ENCODE data around the gene PRELID1.
A peak's percentile ranks its signal among the peaks of the same experiment; 100 is the strongest.
"Not testable (repeated sequence)": the region's sequence is repeated elsewhere in the genome, so short reads cannot be mapped to it uniquely, and the experiment has no call there.

PRELID1 gene

DNA sequence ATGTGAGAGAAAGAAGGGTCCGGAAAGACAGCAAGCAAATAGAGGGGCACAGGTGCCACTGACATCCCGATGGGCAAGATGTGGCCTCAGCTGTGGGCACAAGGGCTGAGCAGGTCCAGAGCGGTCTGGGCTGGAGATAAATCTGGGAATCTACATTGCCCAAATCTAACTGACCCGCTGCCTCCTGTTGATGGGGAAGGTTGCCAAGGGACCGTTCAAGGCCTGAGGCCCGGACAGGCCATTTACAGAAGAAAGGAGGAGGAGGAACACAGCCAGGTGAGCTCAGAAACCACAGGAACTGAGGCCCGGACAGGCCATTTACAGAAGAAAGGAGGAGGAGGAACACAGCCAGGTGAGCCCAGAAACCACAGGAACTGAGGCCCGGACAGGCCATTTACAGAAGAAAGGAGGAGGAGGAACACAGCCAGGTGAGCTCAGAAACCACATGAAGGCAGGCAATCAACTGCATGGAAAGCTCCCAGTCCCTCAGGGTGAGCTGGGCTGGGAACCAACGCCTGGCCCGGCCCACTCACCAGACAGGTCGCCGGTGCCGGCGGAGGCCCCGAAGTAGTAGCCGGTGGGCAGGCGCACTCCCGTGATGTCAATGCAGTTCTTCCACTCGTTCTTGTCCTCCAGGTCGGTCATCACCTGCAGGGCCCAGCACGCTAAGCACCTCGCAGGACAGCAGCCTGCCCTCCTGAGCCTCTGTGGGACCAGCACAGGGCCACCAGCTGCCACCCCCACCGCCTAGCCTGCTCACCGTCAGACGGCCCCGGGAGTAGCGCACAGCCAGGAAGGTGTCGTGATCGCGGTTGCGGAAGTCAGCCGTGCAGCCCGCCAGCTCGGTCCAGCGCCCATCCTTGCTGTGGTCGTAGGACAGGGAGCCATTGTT lies 33.2 kb downstream of the PRELID1 start:
- DNase-seq: no peak

DNA sequence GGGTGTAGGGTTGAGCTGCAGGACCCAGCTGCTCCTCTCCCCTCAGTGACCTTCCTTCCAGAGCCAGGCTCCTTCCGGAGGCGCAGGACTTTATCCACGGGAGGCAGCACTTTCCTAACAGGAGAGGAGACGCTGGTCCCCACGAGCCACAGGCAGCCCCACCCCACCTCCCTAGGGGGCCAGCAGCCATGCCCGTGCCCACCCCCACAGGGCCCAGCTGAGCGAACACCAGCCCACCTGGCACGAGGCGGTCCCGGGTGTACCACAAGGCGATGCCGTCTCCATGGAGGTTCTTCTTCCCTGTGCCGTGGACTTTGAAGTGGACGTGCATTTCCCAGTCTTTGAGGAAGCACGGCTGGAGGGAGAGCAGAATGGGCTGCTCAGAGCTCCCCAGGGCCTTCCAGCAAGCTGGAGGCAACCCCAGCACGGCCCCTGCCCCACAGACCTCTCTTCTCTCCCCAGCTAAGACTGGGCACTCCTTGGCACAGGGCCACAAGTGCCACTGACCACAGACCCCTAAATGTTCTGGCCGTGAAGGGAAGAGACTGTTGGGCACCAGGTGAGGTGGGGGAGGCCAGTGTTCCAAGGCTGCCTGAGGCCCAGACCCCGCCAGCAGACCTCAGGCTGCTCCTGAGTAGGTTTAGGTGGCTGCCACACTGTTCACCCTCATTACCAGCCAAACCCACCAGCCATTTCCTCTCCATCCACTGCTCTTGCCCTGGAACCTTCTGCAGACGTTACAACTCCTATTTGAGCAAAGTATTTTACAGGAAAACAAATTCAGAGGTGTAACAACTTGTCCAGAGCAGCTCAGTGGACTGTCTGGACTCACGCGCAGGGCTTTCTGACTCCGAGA lies 34.9 kb downstream of the PRELID1 start:
- no peak for DNase-seq

DNA sequence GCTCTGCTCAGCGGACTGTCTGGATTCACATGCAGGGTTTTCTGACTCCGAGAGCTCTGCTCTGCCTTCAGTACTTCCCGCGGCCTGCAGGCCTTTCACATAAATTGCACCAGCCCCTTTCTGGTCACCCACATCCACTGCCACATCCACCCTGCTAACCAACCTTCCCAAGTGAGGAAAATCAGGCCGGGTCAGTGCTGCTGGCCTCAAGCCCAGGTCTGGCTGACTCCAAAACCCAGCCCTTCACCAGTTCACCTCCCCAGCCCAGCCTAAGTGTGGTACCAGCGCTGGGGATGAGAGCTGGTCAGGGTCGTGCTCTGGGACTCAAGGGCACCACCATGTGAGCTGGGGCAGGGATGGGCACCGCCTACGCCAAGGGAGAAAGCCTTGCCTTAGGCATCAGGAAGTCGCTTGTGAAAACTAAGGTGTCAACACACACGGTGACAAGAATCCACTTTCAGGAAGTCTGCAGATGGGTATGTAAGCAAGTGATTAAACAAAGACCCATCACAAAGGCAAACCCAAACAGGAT lies 35.6 kb downstream of the PRELID1 start:
- no peak for DNase-seq

DNA sequence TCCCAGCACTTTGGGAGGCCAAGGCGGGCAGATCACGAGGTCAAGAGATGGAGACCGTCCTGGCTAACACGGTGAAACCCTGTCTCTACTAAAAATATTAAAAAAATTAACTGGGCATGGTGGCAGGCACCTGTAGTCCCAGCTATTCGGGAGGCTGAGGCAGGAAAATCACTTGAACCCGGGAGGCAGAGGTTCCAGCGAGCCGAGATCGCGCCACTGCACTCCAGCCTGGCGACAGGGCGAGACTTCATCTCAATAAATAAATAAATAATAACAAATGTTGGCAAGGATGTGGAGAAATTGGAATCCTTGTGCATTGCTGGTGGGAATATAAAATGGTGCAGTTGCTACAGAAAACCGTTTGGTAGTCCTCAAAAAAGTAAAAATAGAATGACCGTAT lies 39.4 kb downstream of the PRELID1 start:
- not testable (repeated sequence) for DNase-seq

DNA sequence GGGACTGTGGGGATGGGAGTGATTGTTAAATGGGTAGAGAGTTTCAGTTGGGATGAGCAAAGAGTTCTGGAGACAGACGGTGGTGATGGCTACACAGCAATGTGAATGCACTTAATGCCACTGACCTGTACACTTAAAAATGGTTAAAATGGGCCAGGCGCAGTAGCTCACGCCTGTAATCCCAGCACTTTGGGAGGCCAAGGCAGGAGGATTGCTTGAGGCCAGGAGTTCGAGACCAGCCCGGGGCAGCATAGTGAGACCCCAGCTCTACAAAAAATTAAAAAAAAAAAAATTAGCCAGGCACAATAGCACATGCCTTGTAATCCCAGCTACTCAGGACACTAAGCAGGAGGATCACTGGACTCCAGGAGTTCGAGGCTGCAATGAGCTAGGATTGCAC lies 40.2 kb downstream of the PRELID1 start:
- no peak for DNase-seq

DNA sequence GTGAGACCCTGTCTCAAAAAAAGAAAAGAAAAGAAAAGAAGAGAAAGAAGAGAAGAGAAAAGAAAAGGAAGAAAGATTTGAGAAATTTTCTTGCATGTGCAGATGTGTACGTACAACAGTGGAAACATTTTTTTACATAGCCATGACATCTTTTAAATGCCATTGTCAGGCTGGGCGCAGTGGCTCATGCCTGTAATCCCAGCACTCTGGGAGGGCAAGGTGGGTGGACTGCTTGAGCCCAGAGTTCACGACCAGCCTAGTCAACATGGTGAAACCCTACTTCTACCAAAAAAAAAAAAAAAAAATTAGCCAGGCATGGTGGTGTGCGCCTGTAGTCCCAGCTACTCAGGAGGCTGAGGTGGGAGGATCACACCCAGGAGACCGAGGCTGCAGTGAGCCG lies 41.3 kb downstream of the PRELID1 start:
- no peak for DNase-seq

DNA sequence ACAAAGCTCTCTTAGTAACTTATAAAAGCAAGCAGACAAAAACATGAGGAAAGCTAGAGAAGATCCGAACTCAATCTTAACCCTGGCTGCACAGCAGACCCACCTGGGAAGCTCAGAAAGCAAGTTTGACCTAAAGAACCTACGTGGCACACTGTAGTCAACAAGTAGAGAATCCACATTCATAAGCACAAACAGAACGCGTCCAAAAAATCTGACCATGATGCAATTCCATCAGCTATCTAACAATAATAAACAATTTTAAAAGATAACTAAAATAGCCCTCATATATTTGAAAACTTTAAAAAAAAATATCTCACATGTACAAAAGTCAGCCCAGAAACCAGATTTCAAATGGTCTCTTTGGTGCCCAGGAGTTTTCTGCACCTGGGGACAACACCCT lies 43.2 kb downstream of the PRELID1 start:
- DNase-seq: no peak

DNA sequence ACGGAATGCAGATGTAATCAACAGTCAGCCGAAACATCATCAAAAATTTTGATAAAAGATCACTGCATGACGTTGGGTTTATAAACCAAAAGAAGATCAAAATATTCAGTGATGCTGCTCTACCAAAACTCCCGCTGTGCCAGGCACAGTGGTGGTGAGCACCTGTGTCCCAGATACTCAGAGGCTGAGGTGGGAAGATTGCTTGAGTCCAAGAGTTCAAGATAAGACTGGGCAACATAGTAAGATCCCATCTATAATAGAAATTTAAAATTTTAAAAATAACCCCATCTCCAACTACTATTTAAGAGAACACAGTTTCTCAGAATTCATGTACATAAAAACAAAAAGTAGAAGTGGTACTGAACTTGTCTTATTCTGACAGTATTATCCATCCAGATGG lies 44.1 kb downstream of the PRELID1 start:
- no peak for DNase-seq

DNA sequence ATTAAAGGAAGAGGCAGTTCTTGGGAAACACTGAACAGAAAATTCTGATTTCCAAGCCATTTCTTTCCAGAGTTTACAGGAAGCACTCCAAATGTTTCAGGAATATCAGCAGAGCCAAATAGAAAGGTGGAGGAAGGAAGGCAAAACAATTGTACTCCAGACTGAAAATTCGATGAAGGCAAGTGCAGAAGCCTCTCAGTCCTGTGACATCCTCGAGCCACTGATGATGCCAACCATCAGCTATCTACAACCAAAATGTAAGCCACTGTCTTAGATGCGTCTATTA lies 45.7 kb downstream of the PRELID1 start:
- DNase-seq: no peak

DNA sequence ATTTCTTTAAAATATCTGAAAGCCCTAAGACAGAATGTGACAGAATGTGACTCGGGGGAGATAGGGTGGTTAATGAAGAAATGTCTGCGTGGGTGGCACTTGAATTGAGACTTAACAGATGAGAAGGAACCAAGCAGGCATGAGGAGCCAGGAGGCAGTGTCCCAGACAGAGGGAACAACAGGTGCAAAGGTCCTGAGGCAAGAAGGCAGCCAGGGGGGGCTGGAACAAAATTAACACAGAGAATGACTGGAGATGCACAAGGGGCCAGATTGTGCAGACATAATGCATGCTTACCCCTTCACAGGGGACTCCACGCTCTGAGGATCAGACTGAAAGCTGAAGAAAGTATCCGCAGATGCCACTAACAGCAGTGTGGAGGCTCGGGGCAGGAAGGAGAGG lies 46.2 kb downstream of the PRELID1 start:
- no peak for DNase-seq

DNA sequence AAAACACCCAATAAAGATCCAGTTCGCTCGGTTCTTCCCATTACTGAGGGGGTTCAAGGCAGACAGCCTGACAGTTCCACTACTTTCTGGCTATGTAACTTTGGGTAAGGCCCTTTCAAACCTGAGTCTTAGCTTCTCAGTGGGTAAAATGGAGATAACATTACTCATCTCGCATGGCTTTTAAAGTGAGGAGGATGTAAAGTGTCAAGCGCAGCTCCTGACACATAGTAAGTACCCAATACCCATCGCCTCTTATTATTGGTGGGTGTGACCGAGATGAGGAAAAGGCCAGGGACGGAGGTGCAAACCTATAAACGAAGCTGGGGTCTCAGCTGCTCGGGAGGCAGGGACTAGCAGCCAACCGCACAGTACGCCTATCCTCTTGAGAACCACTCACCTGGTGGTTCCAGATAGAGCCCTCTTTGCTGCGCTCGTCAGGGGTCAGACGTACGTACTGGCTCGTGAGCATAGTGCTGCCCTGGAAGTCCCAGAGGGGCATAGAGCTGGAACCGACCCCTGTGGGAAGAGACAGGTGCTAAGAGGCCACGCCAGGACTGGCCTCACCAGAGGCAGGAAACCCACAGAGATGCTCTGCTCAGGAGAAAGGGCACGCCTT lies 47.3 kb downstream of the PRELID1 start:
- no peak for DNase-seq

DNA sequence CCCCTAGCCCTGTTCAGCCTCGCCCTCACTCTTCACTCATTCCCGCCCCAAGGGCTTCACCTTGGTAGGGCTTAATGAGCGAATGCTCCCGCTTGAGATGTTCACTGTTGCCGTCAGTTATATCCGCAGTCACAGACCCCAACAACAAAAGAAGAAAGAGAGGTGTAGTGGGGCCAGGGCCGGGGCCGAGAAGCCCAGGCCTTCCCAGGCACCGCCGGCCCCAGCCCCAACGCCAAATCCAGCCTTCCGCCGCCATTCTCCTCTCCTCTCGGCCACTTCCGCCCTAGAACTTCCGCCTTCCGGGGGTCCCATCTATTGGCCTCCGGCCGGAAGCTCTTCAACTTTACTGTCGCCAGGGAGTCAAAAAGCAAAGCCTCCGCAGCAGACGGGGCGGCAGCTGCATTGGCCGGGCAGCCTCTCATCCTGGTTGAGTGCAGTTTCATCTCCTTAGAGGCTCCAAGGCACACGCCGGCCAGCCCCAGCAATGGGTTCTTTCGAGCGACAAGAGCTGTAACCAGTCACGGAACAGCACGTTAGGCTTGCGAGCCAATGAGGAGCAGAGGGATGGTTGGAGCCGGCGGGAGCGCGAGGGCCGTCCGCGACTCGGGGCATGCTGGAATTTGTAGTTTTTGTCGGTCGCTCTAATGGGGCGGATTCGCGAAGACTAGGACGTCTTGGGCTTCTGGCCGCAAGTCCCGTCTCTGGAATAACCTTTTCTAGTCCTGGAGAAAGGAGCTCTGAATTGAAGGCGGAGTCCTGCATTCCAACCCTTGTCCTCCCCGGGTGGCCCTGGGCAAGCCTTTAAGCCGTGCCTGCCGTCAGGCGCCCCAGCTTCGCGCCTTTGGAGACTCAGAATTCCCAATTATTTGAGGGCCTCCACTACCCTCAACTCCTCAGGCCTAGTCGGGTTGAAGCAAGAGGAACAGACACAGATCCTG lies 48.1 kb downstream of the PRELID1 start, which contains the start of gene LMAN2:
LMAN2 (minus strand) TSS at position 277 of the 938 bp plus-strand sequence; CDS start at position 256, 21 bp downstream.
- DNase-seq: peak; percentile 94

DNA sequence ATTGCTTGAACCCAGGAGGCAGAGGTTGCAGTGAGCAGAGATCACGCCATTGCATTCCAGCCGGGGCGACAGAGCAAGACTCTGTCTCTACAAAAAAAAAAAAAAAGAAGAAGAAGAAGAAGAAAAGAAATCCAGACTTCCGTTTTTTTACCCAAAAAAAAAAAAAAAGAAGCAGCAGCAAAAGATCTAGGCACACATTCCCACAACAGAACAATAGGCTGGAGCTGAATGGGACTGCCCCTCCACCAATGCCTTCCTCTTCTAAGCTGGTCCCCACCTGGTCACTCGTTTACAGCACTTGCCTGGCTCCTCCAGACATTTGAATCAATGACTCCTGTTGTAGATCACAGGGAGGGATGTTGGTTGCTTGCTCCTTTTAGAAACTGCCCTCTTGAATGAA lies 49.5 kb downstream of the PRELID1 start:
- no peak for DNase-seq

DNA sequence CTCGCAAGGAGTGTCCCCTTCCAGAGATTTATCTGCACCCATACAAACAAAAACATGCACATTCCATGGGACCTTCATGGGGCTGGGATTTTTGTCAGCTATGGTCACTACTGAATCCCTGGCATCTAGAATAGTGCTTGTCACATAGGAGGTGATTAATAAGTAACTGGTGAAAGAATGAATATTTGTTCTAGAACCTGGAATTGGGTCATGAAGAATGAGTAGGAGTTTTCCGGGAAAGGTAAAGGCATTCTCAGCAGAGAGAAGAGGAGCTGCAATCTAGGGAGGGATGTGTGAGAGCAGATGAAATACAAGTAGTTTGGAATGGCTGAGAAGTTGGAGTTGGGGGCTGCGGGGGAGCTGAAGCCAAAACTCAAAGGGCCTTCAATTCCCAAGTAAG lies 50.7 kb downstream of the PRELID1 start:
- no peak for DNase-seq

DNA sequence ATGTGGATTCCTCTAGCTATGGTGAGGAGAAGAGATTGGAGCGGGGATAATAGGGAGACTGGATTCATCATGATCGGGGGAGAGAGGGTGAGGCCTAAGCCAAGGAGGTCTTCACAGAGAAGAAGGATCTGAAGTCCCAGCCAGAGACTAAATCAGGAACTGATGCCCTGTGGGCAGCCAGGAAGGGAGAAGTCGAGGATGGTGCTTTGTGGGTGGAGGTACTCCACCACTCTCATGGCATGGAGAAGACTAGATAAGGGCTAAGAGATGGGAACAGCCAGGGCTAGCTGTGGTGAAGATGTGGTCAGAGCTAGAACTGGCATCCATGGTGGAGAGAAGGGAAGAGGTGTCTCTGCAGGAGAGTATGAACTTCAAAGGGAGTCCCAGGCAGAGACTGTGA lies 51.1 kb downstream of the PRELID1 start:
- no peak for DNase-seq

DNA sequence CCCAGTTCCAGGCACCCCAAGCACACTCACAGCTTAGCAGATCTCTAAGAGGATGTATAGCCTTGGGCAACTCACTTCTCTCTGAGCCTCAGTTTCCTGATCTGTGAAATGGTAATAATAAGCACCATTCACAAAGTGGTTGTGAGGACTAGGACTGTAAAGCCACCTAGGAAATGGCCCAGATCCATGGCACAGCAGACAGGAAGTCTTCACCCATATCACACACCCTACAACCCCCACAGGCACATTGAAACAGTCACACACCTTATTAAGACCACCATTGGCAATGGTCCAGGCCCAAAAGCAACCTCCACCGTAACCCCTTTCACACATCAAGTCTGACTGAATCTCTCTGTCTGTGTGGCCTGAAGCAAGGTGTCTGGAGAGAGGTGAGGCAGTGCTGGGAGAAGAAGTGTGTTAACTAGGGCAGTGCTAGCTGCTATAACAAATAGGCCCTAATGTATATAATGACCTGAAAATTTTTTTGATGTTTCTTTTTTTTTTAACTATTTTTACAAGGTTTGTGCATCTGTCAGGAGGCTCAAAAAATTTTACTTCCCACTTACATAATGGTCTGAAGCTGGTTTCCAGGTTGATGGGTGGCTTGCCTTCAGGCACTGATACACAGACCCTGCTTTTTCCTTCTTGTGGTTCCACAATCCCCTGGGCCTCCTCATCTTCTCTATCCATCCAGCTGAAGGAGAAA lies 51.7 kb downstream of the PRELID1 start:
- no peak for DNase-seq

DNA sequence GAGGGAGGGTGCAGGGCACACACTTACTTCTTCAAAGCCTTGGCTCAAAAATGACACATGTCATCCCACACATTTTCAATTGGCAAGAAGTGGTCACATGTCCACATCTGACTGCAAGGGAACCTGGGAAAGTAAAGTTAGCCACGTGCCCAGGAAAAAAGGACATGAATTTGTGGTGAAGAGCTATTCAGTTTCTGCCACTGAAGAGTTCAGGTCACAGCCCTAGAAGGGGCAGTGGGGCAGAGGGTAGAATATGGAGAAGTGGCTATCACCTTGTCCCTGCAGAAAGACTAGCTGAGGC lies 52.2 kb downstream of the PRELID1 start:
- DNase-seq: no peak

Measured in CD4-positive, alpha-beta T cell treated with Interleukin-12 subunit alpha and Interleukin-12 subunit beta, for 1 hour (primary cell).